HG02973 (cell line): ENCODE results near the gene TLE6.
"Not testable (repeated sequence)": the region's sequence is repeated elsewhere in the genome, so short reads cannot be mapped to it uniquely, and the experiment has no call there.

Experiments
- ATAC-seq: cut with Tn5 transposase; IDR thresholded peaks from one replicate; pipeline ENCODE4 v1.9.1; 2021; ENCODE audit warnings: moderate library complexity; ENCODE audit not compliant: unreplicated experiment

The TLE6 gene

DNA sequence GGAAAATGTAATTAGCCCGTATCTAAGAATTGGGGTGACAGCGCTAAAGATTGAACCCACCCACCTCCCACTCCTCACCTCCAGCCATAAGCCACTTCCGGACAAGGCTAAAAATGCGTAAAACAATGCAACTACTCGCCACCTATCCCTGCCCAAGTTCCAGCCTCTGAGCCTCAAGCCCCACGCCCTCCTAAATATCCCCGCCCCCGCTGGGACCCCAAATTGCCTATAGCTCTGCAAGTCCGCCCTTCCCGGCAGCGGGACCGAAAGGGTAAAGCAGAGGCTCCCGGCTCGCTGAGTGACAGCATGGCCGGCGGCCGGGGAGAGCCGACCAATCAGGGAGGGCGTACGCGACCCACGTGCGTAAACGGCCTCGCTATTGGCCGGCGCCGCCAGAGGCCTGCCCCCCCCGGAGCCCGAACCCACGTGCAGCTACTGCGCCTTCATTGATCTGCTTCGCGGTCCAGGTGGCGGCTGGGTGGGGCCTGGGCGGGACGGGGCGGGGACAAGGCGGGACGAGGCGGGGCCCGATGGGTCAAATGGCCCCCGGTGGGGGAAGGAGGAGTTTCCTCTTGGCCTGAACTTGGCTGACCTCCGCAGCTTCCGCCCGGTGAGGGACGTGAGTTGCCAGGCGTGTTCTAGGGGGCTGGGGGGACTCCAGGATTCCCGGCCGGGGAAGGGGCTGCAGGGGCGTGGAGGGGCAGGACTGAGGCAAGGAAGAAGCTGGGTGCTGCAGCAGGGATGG is at the start of gene TLE6:
TLE6 (plus strand) TSS at position 564 of the 745 bp plus-strand sequence. CDS start 670 bp downstream, outside the sequence.
- peak; percentile 95 for ATAC-seq

DNA sequence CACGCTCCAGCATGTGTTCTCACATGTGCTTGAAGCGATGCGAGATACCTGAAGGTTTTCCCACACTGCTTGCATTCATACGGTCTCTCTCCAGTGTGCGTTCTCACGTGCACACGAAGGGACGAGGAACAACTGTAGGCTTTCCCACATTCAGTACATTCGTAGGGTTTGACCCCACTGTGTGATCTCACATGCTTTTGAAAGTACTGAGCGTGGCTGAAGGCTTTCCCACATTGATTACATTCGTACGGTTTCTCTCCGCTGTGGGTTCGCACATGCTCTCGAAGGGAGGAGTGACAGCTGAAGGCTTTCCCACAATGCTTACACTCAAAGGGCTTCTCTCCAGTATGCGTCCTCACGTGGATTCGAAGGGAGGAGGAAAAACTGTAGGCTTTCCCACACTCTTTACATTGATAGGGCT is 43.9 kb upstream of the TLE6 start:
- no peak for ATAC-seq

DNA sequence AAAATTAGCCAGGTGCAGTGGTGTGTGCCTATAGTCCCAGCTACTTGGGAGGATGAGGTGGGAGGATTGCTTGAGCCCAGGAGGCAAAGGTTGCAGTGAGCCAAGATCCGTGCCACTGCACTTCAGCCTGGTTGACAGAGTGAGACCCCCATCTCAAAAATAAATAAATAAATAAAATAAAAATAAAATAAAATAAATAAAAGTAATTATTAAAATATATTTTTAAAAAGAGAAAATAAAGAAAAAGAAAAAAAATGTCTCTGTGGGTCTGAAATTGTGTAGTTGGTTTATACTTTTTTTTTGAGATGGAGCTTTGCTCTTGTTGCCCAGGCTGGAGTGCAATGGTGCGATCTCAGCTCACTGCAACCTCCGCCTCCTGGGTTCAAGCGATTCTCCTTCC is 41.5 kb upstream of the TLE6 start:
- ATAC-seq = not testable (repeated sequence)

DNA sequence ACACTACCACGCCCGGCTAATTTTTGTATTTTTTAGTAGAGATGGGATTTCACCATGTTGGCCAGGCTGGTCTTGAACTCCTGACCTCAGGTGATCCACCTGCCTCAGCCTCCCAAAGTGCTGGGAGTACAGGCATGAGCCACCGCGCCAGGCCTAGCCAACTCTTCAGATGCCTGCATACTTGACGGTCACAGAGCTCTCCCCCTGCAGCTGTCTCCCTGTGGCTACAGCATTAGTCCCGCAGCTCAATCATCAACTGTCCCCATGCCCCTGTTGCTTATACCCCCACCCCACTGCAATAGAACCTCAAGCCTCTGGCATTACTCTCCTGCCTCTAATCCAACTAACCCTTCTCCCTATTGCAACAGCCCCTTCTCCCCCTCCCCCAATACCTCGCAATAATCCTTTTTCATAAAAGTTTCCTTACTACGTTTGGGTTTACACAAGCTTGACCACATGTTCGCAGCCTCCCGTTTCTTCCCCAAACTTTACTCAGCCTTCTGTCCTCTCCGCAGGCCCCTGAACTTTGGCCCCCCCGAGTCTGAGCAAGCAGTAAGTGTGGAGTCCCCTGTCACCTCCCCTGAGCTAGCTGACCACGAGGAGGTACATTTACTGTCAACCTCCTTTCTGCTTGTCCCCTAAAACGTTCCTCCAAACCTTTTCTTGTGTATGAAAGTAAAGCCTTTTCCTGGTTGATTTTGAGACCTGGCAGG is 34.3 kb upstream of the TLE6 start:
- ATAC-seq = no peak

DNA sequence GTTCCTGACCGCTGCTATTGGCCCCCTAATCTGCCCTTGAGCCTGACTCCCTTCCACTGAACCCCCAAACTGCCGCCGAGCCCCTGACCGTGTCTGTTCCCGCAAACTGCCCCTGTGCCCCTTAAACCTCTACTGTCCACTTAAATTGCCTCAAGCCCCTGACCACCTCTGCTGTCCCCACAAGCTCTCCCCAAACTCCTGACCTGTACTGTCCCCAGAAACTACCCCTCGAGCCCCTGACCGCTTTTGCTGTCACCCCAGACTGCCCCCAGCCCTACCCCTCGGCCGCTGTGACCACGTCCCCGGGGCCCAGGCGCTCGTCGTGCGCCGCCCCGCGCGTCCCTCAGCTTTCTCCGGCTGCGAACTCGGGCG is 33.0 kb upstream of the TLE6 start:
- ATAC-seq = no peak

DNA sequence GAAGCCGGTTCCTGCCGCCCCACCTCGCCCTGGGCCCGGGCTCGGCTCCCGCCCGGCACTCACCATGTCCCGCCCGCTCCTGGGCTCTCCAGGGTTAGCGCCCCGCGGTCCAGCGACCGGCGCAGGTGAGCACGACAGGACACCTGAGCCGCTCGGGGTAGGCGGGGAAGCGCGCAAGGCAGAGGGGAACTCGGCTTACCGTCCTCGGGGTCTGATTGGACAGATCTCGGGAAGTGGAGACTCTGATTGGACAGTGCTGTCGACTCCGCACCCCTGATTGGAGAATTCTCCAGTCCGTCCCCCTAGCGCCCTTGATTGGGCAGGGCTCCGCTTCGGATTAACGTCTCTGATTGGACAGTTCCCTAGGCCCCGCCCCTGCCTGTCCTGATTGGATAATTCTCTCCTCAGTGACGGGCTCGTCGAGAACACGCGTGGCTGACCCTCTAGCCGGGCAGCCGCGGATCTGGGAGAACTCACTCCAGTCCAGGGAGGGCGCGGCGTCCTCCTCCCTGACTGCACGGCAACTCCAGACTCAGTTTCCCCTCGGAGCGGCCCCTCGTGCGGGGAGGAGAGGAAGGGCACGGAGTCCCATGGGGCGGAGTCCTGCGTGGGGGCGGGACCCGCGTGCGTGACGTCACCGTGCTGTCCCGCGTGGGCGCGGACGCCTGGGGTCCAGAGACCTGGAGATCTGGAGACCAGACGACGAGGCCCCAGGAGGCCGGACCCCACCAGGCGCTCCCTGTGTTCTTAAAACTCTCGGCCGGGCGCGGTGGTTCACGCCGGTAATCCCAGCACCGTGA is 32.4 kb upstream of the TLE6 start, which contains the start of gene ZNF77:
ZNF77 (minus strand) TSS at position 197 of the 800 bp plus-strand sequence; CDS start at position 66, 131 bp downstream.
- ATAC-seq = peak; percentile 86

DNA sequence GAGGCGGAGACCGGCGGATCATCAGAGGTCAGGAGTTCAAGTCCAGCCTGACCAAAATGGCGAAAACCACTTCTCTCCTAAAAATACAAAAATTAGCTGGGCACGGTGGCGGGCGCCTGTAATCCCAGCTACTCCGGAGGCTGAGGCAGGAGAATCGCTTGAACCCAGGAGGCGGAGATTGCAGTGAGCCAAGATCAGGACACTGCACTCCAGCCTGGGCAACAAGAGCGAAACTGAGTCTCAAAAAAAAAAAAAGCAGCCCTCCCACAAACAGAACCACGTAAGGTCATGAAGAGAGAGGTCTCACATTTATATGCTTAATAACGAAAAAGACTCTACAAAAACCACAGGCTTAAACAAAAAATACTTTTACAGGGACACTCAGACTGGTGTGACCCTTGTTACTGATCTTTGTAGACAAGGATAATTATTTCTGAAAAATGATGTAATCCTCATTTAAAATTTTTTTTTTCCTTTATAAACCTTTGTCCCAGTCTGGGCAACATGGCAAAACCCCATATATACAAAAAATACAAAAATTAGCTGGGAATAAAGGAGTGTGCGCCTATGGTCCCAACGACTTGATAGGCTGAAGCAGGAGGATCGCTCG is 31.7 kb upstream of the TLE6 start:
- no peak for ATAC-seq

DNA sequence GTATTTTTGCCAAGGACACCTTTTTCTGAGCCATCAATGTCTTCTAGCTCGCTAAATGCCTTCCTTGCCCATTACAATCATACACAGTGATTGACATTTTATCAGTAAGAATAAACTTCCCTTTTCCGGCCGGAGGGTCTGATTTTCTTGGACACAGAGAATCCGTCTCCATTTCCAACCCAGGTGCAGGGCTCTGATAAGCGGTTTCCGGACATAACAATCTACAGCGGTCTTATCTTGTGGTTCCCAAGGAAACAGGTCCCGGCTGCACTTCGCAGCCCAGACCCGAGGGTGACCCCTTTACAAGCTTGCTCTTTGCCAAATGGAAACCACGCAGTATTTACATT is 27.5 kb upstream of the TLE6 start:
- peak; percentile 7 for ATAC-seq

DNA sequence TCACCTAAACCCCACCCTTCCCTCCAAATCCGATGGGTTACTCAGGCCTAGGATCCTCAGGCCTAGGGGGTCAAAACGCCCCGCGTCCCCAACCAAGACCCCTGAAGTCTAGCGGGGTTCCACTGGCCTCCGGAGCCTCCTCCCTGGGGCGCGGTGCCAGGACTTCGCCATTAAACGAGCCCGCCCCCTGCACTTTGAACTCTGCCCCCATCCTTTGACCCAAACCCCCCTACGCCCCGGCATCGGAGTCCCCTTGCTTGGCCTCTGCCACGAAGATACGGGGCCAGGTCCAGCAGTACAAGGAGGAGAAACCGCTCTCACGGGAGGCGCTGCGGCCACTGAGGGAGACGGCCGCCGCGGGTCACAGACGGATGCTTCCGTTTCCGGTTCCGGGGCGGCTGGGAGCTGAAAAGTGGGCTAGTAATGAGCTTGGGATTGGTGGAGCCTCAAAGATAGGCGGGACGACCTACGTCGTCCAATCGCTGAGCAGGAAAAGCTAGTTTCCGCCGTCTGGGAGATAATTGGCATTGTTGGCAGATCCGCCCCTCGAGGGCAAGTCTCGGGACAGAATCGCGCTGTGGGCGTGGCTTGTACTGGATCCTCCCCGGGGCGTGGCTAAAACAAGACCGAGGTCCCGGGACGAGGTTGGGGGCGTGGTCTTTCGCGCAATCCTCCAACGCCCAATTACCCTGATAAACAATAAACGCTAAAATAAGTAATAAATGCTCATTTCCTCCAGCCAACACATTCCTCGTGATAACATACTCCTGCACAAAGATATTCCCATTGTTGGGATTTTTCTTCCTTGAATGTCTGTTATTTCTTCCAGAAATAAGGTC is 26.9 kb upstream of the TLE6 start:
- peak; percentile 84 for ATAC-seq

DNA sequence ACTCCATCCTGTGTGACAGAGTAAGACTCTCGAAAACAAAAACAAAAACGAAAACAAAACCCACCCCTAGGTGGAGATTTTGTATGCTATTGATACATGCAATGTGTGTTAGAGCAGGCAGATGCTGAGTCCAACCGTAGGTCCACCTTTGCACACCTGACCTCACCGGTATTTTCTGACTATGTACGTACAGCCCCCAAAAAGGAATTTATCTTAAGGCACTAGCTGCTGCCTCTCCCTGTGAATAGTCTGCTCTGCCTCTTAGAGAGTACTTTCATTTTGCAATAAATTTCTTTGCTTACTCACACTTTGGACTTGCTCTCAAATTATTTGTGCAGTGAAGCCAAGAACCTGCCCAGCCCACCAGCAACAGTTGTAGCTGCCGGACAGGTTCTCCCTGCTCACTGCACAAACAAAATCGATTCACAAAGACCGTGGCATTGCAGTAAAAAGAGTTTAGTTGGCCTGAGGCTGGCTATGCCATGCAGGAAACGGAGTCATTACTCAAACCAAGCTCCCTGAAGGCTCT is 24.3 kb upstream of the TLE6 start:
- no peak for ATAC-seq

DNA sequence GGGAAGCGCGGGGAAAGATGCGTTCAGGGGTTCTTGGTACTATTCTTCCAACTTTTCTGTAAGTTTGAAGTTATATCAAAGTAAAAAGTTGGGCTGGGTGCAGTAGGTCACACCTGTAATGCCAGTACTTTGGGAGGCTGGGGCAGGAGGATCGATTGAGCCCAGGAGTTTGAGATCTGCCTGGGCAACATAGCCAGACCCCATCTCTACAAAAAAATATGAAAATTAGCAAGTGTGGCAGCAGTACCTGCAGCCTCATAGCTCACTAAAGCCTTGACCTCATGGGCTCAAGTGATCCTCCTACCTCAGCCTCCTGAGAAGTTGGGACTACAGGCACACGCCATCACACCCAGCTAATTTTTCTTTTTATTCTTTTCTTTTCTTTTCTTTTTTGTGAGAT is 20.2 kb upstream of the TLE6 start:
- ATAC-seq = no peak

DNA sequence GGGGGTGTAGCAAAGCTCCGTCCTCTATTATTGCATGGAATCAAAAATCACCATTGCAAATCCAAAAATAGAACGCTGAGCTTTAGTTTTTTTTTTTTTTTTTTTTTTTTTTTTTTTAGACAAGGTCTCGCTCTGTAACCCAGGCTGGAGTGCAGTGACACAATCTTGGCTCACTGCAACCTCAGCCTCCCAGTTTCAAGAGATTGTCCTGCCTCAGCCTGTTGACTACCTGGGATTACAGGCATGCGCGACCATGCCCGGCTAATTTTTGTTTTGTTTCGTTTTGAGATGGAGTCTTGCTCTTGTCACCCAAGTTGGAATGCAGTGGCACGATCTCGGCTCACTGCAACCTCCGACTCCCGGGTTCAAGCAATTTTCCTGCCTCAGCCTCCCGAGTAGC is 17.2 kb upstream of the TLE6 start:
- no peak for ATAC-seq

DNA sequence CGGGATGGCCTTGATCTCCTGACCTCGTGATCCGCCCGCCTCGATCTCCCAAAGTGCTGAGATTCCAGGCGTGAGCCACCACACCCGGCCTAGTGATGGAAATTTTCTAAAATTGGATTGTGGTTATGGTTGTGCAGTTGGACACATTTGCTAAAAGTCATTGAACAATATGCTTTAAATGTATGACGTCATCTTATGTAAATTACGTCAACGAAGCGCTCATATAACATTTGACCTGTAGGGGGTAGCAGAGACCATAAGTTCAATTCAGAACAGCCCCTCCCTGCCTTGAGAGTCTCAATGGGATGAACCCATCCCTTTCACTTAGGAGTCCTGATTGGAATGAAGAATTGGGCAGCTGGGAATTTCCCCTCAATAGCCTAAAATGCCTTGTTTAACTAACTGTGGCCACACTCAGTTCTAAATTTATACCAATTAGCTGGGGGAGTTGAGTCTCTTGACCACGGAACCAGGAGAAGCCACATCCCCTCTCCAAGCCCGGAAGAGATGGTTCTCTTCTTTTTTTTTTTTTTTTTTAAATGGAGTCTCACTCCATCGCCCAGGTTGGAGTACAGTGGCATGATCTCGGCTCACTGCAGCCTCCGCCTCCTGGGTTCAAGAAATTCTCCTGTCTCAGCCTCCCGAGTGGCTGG is 15.2 kb upstream of the TLE6 start:
- no peak for ATAC-seq

DNA sequence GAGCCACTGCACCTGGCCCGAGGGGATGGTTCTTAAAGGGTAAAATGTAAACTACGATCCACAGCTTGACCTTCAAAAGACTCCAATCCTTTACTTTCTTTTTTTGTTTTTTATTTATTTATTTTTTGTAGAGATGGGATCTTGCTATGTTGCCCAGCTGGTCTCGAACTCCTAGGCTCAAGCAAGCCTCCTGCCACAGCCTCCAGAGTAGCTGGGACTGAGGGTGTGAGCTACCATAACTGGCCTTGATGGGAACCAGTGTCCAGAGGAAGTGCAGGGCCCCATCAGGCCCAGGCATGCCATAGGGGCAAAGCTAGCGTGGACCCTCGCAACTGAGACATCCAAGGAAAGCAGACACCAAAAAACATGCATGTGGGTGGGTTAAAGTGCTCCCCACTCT is 14.2 kb upstream of the TLE6 start:
- no peak for ATAC-seq

DNA sequence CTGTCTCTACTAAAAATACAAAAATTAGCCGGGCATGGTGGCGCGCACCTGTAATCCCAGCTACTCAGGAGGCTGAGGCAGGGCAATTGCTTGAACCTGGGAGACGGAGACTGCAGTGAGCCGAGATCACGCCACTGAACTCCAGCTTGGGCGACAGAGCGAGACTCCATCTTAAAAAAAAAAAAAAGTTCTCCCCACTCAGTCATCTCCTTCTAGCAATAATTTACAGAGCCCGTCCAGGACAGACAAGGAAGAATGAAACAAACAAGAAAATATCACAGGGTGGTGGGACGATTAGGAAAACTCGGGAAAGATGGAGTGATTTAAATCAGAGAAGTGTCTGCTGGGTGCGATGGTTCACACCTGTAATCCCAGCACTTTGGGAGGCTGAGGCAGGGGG is 13.7 kb upstream of the TLE6 start:
- ATAC-seq = not testable (repeated sequence)

DNA sequence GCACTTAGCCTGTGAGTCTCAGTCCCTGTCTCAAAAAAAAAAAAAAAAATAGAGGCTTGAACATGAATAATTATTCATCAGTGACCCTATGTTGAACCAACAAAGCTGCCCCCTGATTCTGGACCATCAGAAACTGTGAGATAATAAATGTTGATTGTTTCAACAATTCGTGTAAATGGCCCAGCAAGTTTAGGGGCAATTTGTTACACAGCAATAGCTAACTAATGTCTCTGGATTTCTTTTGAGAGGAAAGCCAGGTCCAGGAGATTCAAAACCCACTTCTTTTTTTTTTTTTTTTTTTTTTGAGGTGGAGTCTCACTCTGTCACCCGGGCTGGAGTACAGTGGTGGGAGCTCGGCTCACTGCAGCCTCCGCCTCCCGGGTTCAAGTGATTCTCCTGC is 12.5 kb upstream of the TLE6 start:
- ATAC-seq = no peak

DNA sequence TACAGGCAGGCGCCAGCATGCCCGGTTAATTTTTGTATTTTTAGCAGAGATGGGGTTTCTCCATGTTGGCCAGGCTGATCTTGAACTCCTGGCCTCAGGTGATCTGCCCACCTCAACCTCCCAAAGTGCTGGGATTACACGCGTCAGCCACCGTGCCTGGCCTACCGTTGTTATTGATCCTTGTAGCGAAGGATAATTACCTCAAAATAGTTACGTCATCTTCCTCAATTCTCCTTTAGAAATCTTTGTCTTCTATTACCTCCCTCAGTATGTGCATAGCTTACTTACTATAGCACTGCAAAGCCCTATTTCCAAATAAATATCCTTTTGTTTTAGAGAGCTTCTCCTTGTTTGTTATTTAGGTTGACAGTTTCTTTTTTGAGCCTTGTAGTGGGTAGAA is 9.4 kb upstream of the TLE6 start:
- no peak for ATAC-seq

DNA sequence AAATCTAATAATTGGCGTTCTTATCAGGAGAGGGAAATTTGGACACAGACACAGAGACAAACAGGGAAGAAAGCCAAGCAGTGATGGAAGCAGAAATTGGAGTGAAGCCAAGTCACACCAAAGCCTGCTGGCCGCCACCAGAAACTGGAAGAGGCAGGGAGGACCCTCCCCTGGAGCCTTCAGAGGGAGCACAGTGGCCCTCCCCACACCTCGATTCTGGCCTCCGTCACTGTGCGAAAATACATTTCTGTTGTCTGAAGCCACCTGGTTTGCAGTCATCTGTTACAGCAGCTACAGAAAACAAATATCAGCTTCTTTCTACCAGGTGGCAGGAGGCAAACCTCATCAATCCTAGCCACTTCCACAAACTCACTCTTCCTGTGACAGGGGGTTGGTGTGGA is 8.3 kb upstream of the TLE6 start:
- ATAC-seq = no peak

DNA sequence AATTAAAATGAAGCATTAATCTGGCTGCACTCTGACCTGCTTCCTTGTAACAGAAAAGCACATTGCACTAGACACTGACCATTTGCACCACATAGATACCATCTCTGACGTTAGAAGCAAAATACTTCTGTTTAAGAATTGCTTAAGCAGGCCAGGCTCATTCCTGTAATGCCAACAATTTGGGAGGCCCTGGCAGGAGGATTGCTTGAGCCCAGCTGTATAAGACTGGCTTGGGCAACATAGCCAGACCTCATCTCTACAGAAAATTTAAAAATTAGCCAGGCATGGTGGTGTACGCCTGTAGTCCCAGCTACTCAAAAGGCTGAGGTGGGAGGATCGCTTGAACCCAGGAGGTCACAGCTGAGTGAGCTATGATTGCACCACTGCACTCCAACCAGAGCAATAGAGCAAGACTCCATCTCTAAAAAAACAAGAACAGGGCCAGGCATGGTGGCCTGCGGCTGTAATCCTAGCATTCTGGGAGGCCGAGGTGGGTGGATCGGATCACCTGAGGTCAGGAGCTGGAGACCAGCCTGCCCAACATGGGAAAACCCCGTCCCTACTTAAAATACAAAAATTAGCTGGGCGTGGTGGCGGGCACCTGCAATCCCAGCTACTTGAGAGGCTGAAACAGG is 7.0 kb upstream of the TLE6 start:
- ATAC-seq = no peak
